NCI-H446 (cell line): ENCODE data around the gene CELF2.
A peak's percentile ranks its signal among the peaks of the same experiment; 100 is the strongest.

Experiments
- DNase-seq, 2 experiments: peaks; one replicate each; lab custom pipeline; 2025; lab: John Stamatoyannopoulos, UW

The CELF2 gene

DNA sequence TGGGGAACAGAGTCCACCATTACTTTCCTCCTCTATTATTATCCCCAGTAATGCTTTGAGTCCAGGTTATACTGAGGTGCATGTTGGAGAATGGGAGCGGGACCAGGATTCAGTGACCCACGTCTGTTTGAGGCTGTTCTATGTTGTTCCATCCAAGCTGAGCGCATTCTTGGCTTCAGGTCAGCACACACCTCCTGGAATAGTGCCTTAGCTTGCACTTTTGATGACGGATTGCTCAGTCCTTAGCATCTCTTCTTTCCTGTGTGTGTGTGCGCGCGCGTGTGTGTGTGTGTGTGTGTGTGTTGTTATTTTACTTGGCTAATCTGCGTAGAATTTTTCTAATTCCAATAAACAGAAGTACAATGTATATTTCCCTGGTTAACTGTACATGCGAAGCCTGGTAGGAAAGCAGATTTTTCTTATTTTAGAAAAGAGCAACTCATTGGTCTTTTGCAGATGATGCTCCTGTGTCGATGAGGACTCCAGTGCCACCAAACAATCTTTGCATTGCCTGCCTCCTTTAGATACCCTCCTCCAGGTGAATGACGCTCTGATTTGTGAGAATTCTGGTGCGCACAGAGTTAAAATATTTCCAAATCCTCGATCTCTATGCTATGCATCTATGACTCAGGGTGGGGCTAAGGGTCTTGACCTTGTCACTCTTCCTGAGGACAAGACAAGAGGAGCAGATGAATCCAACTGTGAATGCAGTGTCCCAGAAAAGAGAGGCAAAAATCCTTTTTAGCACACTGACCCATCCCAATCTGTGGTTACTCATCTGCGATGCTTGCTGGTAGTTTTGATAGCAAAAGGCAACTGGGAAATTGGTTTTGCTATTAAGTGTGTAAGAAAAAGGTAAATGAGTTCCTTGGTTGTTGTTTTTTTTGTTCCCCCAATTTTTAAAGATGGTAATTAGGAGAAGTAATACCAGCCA, 13.3 kb upstream of the CELF2 start:
- DNase-seq: no peak

DNA sequence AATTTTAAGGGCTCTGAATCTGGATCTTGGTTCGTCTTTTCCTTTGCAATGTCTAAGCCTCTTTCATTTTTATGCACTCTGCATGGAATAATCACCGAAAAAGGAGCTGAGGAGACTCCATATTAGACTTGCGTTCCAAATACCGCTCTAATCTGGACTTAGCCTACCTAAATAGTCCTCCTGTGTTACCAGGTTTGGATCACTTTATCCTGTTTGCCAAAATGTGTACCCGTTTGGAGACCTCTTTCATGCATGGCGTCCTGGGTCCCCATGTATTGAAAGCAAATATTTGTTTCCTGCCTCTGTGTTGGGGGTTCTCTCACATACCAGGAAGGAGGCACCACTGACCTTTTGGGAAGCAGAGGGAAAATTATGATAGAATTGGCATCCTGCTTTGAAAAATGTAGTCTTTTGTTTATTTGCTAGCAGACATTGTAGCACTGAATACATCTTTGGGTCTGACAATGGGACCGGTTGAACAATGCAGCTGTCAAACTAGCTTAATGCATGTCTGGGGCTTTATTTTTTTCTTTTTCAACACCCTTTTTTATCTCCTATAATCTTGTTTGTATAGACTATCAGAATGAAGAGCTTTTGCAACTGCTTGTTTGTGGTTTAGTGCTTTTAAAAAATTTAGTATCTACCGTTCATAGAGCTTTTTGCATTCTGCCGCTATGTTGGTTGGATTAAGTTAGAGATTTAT, 11.8 kb upstream of the CELF2 start:
- DNase-seq: no peak

DNA sequence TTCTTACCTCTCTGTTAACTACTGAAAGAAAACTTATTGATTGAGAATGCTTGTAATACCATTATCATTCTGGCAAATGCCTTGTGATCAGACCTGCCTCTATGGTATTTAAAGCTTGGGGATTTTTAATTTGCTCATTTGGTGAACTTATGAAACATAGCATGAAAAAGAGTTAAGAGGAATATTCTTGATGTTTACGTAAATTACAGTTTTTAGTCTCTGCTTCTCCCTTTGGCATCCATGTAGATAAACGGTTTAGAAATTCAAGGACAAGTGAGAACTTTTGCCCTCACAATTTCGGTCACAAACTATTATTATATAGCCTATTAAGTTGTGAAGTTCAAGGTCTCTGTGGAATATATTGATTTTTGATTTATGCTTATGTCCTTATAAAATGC, 11.2 kb upstream of the CELF2 start:
- DNase-seq: no peak

DNA sequence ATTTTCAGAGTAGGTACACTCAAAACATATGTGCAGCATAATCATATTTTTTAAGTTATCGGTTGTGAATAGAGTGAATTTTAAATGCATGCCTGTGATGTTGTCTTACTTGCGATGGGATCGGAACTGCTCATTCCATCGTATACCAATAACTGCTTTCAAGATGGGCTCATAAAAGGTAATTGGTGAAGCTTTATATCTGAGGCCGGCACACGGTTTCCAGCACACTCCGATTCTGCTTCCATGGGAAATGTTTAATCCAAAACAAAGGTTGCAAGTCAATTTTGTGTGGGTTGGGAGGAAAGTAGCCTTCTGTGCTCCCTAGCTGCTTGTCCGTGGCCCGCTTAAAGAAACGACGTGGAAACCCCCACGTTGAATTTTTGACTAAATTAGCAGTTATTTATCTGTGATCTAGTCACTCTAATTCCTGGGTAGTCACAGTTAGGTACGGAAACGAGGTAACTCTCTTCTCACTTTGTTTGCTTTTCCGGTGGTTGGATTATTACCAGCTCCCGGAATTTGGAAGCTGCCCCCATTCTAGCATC, 10.1 kb upstream of the CELF2 start:
- DNase-seq: no peak

DNA sequence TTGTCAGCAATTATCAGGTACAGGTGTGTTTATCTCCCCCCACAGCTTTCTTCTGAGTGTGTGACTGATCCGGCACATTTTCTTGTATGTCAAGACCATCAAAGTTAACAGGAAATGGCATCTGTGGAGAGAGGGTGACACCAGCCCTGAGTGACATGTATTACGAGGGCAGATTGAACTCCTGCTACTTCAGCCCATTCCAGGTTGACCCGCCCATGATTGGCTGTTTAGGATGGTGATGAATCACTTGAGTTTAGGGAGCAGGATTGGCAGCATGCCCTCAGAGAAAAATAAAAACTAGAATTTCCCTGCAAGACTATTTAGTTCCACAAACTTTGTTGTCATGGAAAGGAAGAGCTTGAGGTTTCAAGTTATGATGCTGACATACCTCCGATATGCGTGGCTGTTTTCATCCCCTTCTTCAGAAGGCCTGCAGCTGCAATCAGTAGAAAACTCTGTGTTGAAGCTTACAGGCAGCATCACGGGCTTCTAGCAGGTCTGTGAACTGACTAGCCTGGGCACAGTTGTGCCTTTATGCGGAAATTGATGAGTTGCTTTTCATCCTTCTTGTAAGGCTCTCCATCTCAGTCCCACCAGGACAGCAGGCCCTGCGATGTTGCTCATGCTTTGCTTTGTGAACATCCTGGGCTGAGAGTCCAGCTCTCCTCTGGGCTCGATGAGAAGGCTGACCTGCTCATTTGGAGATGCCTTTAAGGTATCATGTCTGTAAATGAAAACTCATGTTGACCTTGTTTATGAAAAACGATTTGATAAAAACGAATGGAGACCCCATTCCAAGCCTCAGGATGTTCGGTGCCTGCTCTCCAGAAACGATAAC, 8.0 kb upstream of the CELF2 start:
- DNase-seq: no peak

DNA sequence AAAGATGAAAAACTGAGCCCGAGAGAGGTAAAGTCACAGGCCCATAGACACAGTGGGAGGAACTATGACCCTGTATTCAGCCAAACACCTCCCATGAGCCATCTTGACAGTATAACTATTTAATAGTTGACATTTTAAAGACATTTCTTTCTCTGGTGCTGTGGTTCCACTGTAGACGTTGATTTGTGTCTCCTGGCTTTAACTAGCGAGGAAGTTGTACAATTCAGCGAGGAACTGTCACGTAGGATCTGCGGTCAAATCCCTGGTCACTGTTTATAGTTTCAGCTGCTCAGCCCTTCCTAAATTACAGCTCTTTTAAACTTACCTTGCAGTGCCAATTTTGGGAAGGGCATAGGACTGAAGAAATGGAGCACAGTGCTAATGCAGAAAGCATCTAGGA, 7.1 kb upstream of the CELF2 start:
- DNase-seq: no peak

DNA sequence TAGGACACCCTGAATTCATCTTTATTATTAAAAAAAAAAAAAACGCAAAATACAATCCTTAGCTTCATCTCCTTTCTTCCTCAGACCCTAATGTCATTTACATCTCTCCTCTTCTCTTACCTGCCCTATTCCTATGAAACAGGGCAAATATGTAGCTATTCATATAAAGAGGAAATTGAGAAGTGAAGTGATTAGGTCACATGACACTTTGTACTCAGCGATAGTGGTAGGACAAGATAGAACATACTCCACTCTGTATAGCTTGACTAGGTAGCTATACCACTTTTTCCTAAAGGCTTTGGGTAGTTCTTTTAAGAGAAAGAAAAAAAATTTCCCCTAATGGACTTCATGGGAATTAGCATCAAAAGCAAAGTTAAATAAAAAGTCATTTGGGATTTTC, 6.2 kb upstream of the CELF2 start:
- DNase-seq: no peak

DNA sequence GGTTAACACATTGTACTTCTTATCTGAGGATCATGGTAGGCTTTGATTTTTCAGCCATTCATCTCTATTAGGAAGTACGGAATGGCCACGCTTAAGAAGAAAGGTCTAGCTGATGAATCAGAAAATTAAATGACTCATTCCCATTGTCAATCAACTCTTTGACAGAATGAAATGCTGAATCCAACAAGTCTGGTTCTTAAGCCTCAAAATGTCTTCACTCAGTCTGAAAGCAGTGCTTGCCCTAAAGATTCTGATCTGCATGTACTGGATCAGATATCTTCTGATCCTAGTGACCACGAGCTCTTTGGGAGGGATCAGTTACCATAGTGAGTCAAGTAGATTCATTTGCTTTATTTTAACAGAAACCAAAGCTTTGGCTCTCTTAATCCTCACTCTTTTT, 5.7 kb upstream of the CELF2 start:
- DNase-seq: no peak

DNA sequence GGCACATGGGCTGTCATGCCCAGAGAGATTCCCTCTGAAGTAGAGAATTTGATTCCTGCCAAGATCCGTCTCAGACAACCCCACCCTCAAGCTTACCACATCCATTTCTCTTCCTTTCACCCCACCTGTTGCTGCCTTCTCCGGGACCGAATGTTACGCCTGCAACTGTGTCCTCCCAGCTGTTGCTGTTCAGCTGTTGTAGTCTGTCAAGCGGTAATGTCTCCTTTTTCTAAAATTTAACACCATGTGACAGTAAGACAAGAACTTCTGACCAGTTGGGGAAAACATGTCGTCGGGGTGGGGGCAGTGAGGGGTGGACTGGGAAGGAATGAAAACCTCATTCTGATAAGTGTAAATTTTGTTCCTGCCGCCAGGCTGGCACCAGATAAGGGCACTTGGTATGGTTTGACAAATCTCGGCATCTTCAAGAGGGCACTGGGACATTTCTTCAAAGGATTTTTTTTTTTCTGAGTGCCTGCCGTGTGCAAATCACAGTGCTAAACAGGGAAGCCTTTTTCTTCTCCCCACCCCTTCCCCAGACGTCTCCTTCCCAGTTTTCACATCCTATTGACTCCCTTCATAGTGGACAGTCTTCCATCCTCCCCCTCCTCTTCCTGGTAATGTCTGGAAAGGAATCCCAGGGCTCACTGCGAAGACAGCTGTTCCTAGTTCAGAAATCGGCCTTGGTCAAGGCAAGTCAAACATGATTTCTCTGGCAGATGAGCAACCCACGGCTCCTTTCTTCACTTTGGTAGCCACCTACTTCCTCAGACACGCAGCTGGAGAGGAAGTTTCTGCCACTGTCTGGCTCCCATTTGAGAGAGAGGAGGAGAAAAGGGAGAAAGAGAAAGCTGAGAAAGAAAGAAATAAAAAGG, 5.0 kb upstream of the CELF2 start:
- no peak for DNase-seq

DNA sequence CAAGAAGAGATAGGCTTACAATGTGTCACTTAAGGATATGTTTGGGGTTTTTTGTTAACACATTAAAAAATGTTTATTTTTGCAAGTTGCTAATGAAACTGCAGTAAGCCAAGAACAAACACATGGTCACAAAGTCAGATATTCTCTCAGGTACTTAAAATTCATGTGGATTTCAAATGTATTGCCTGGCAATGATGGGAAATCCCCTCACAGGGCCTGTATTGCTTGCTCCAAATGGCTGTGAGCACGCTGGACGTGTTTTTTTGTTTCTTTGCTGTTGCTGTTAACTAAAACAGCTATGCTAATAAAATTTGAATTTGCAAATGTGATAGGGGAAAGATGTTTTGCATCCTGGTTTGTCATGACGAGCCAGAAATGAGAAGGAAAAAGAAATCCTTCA, 3.8 kb upstream of the CELF2 start:
- DNase-seq: no peak

DNA sequence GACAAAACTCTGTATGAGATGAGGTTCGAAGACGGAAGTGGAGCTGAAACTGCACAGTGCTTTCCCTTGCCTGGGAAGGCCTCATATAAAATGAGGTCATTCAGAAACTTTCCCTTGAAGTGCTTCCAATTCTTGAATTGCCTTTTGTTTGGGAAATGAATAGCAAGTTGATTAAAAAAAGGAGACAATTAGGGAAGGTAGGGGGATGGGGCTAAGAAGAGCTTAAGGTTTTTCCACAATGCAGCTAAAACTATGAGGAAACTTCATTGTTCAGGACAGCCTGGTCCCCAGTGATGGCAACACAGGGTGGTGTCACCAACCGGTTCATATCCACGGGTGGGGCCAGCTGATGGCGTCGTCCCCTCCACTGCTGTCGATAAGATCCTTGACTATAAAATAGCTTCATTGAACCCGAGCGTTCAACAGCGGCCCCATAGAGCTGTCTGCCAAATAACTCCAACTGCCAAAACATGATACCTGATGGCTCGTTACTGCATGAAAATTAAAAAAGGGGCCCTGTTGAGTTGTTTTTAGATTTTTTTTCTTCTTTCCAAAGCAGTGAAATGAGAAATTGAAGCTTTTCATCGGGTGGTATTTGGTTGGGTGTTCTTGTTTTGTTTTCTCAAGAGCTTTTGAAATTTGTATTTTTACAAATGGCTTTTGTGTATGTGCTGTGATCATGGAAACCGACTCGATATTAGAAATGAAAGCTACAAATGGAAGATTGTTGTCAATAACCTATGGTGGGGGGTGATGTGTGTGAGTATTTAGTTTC, 2.8 kb upstream of the CELF2 start:
- no peak for DNase-seq

DNA sequence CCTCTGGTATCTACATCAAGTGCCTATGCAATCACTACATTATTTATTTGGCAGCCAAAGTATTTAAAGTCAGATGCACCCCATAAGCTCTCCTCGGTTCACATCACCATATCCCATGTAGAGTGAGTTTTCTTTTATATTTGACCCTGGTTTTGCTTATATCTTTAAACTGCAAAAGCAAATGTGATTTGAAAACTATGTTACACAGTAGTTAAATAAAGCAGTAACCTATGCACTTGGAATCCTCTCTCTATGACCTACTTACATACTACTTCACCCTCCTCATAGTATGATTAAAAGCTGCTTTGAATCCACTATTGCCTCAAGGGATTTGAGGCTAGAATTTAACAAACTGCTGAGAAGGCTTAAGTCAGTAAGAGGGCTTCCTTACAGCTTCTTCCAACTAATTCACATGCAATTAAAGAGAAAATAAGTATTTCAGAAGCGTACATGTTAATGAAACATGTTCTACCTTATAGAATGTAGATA, 2.2 kb upstream of the CELF2 start:
- no peak for DNase-seq

DNA sequence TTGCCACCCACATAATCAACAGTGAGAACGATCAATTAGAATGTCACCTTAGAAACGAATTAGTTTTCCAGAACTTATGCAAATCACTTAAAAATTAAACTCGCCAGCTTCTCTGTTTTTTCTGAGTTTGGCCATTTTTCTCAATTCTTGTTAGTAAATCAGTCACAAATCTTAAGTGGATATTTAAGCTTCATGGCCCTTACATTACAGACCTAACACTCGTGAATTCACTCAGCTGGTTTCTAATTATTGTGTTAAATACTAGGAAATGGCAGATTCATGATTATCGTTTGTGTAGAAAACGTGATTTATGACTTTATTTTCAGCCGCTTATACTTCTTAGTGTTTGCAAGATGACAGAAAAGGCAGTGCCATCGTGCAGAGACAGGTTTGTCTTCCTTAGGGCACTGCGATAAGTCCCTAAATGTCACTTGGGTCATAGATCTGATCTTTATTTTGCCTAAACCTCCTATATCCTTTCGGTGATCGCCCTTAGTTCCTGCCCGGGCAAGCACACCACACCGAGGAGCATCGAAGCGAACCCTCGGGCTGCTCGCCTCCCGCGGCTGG, 587 bp upstream of the CELF2 start:
- no peak for DNase-seq

DNA sequence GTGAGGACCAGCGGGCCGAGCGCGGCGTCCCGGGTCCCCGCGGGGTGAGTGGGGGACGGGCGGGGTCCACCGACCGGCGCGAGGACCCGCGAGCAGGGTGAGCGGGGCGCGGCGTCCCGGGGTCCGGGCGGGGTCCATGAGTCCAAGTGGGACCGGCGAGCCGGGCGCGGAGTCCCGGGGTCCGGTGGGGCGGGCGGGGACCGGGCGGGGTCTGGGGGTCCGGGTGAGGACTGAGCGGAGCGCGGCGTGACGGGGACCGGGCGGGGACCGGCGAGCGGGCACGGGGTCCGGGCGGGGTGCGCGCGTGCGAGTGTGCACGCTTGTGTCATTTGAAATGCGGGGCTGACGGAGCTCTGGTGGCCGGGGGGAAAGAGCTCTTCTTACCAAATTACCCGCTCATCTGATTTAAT, 765 bp downstream of the CELF2 start:
- no peak for DNase-seq

DNA sequence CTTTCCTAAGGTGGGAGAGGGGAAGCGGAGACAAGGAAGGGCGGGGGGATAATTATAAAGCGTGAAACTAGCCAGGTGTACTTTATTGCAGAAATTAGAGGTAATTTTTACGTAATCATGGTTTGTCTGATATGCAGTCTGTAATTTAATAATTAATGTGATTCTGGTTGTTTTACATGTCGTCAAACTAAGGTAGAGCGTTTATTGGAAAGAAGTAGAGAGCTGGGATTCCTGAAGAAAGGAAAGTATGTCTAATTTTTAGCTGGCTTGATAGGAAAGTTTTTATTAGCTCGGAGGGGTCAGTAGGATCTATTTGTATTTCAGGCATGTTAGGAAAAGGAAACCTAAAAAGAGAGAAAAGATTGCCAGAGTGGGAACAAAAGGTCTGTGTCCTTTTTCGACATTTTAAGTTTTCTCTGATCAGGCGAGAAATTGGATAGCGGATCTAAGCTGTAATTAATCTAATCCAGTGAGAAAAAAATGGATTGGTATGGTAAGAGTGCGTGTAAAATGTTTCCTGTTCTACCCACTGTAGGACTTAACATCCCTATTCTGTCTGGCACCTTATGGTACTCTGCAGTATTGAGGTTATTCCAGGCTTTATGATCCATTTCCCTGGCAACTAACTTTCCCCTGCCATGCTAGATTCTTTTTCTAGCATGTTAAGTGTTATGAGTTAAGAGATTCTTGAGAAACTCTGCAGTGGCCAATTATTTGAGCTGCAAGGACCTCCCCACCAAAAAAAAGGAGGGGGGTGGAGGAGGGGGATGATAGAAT, 1.4 kb downstream of the CELF2 start:
- DNase-seq: peak in 1 of 2 experiments; percentile 35

DNA sequence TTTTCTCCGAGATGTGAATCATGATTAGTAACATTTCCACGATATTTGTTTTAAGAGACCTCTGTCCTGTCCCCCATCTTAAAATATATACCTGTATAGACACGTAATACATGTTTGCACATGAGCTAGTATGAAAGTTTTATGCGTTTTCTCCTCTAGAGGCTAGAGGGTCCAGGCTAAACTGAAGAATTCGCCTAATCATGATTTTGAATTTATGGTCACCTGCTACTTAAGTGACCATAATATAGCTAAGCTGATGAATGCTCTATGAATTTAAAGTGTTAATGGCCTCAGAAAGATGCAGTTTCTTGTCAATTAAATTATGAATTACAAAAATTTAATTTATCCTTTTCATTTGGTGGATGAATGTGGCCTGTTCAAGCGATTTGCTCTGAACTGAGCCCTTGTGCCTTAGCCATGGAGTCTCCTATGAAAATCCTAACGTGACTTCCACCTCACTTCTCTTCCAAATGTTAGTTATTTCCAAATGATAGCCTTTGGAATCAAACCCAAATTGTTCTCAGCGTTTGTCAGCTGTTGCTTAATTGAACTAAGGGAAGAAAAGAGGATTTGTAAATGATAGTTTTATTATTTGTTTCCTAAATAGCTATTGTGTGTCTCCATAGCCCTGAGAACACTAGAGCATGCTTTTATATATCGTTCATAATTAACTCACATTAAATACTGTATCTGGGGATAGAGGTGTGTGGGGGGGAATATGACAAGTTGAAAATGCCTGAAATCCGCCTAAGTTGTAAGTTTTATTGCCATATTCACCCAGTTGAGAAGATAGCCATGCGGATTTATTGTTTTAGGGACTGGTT, 2.3 kb downstream of the CELF2 start:
- DNase-seq: no peak

DNA sequence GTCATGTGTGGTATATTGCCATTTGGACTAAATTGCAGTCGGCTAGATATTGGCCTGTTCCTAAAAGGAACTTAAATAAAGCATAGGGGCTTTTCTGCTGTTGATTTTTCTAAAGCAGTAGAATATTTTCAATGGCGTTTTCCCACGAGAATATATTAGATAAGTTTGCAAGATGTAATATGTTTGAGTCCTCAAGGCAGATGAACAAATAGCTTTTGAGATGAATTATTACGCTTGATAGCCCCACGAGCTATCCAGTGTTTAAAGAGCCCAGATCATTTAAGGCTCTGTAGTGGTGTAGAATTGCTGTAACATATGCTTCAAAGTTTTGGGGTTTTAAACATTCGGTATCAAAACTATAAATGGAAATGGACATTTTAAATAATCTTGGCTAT, 2.9 kb downstream of the CELF2 start:
- no peak for DNase-seq

DNA sequence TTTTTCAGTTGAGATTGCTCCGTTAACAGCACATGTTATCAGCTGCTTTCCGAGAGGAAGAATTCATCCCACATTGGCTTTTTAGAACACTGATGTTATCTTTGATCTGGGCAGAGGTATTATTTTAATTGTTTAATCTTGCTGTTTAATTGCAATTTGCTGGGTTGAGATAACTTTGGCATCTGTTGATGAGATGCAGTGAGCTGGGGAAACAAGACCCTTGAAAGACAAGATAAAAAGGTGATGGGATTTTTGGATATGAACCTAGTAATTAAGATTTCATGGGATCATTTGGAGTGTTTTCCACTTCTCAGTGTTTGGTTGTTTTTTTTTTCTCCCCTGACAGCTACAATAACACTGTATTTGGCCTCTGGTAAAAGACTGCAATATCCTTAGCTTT, 4.5 kb downstream of the CELF2 start:
- no peak for DNase-seq
